ENCODE results near the gene CC2D1A.

DNA sequence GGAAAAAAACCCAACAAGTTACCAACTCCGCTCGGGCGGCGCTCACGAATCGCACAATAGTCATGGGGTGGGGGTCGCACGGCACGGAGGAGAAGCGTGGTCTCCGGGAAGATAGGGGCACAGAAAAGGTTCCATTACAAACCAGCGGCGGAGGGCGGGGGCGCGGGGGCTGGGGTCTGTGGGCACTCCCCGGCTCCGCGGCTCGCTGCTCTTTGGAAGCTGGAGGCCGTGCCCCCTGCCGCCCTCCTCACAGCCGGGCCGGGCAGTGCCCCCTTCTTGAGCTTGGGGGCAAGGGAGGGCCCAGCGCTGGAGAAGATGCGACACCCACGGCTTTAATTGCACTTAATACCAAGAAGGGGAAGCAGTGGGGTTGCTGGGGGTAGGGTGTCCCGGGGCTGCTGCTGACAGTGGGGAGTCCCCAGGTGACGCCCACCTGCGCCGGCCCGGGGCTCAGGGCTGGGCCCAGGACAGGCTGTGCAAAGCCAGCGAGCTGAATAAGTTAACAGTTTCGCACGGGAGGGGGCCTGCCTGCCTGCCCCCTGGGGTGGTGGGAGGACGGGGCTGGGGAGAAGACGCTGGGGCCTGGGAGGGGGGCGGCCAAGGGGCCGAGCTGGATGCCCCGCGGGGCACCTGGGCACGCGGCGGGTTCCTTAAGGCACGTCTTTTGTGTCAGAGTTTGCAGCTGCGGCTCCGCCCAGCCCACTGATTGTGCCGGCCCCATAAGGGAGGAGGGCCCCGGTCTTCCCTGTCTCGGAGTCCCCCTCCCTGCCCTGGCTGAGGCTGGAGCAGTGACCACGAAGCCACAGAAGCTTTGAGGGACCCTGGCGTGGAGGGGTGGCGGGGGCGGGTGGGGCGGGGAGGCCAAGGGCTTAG is 56.1 kb downstream of the CC2D1A start:
- no peak for TF ChIP-seq SUZ12 (IDR thresholded peaks at IDR 0.05; ENCODE audit: extremely low read depth, insufficient read depth, insufficient read length)
- TF ChIP-seq YY1 (IDR thresholded peaks at IDR 0.05; ENCODE audit: insufficient read depth, insufficient read length) = no peak

Data from NT2/D1 (cell line).